HG03469 (cell line): ENCODE measurements around the gene GSG1L.
"Not testable (repeated sequence)": the region's sequence is repeated elsewhere in the genome, so short reads cannot be mapped to it uniquely, and the experiment has no call there.

Experiments
- ATAC-seq: cut with Tn5 transposase; IDR thresholded peaks from one replicate; pipeline ENCODE4 v1.9.1; 2021; ENCODE audit warnings: mild to moderate bottlenecking, moderate library complexity, moderate number of reproducible peaks; ENCODE audit not compliant: unreplicated experiment

GSG1L gene

DNA sequence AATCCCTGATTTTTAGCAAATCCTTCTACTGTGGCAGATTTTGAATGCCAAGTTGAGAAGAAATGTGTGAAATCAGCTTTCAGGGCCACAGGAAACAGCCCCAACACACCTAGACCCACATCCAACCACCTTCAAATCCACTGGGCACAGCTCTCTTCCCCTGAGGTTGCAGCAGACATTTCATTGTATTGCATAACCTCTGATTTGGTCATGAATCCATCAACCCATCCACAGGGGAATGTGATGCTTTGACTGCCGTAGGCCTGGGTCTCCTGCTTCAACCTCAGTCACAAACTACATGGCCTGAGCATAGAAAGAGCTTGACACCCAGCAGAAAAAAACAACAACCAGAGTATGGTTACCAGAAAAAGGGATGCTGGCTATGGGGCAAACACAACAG lies 145.6 kb downstream of the GSG1L start:
- ATAC-seq = no peak

GRCh38 chr16:27911486-27911885 lies 152.0 kb downstream of the GSG1L start:
- no peak for ATAC-seq

DNA sequence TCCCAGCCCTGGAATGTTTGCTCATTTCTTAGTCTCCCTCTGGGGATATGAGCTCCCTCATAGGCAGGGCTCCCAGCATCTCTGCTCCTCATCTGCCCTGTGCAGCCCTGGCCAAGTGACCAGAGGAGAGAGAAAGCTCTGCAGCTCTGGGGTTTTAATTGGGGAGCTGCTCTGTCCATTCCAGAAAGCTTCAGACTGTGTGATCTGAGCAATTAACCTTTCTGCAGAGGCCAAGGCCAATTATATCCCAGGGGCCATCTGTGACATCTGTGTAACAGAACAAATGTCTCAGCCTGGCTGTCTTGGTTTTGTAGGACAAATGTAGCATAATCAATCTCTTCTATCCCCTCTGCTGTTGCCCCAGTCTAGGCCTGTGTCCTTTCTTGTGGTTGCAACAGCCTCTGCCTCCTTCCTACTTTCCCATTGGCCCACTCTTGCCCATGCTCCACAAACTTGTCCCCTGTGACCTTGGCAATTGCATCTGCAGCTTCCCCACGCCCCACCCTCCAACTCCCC lies 156.0 kb downstream of the GSG1L start:
- ATAC-seq = no peak

- no peak for ATAC-seq
These were observed 156.6 kb downstream of the GSG1L start for GRCh38 chr16:27906883-27907282.

- no peak for ATAC-seq
These were observed 160.4 kb downstream of the GSG1L start for GRCh38 chr16:27903046-27903655.

GRCh38 chr16:27902551-27902950 lies 161.0 kb downstream of the GSG1L start:
- no peak for ATAC-seq

DNA sequence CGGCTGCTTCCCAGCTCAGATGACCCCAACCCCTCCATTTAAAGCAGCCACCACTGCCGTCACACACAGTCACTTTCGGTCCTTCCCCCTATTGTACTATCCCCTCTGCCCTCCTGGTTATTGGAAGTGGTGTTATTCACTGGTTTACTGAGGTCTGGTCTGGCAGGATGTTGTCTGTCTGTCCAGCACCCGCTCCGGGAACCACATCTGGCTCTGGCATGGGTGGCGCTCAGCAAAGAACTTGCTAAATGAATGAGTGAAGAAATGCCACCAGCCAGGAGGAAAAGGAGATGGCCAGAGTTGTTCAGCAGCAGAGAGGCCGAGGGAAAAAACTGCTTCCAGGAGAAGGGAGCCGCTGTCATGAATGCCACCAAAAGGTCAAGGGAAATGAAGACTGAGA lies 161.6 kb downstream of the GSG1L start:
- ATAC-seq = no peak

DNA sequence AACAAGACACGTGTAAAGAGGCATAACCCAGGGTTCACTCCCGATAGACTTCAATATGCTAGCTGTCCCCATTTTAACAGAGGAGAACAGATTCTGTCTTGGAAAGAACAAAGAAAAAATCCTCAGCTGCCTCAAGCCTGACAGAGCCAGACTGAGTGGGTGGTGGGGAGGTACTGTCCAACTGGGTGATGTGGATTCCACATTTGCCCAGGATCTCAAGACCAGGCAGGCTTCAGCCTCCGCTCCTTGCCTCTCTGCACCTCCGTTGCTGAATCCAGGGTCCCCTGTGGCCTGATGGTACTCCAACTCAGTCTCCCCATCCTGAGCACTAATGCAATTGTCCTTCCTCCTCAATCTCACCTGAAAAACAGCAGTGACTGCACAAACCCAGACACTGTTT lies 163.8 kb downstream of the GSG1L start:
- ATAC-seq = no peak

DNA sequence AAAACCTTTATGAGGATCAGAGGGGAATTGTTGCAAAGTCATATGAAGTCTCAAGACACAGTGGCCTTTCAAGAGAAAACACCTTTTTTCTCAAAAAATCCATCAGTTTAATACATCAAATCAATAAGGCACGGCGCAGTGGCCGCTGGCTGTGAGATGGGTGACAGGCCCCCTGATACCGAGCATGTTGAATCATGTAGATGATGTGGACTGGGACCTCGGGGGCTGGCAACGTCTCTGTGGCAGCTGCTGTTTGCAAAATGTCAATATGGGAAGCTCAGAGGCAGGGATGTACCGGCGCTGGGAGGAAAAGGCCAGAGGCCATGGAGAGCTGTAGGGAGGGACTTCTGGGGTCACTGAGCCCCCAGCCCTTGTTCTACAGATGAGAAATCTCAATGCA lies 169.1 kb downstream of the GSG1L start:
- no peak for ATAC-seq

DNA sequence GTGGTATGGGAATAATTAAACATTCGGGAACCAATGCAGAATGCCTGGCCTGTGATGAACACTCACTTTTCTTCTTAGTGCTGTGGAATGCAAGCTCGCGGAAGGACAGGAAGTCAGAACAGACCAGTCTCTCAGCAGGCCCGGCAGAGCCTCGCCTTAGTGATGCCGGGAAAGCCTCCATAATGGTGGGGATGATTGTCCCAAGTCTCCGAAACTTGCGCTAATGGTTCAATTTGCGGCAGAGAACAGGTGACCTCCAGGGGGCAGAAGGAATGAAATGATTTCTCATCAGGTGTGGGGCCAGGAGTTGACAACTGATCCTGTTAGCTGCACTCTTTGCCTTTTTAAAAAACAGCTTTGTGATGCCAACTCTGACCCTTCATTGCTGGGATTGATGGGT lies 170.6 kb downstream of the GSG1L start:
- no peak for ATAC-seq

DNA sequence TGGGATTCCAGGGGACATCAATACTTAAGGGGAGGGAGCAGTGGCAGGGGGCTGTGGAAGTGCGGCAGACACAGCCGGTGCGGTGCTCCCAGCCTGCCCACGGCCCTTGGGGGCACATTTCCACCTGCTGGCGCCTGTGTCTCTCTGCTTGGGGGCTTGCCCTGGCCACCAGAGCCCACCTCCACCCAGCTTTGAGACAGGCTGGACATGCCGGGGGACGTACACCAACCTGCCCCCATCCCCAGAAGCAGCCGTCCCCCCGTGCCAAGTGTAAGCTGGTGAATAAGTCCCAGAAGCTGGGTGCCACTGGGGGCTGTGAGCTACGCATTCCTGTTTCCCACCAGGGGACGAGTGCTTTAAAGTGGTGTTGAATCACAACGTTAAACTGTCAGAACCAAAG lies 172.6 kb downstream of the GSG1L start:
- no peak for ATAC-seq

DNA sequence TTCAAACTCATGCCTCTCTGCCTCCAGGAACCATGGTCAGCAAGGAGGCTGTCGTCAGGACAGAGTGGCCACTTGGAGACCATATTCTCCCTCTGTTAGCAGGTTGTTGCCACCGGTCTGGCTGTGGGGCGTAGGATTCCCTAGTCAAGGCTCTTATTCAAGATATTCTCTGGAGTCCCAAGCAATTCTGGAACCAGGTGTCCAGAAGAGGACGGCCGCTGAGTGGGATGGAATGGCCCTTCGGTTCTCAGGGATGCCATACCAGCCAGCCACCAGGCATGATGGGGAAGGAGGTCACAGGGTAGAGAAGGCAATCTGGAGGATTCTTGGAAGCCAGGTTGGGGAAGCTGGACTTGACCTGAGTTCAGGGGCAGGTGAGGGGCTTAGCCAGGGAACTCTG lies 173.5 kb downstream of the GSG1L start:
- no peak for ATAC-seq

DNA sequence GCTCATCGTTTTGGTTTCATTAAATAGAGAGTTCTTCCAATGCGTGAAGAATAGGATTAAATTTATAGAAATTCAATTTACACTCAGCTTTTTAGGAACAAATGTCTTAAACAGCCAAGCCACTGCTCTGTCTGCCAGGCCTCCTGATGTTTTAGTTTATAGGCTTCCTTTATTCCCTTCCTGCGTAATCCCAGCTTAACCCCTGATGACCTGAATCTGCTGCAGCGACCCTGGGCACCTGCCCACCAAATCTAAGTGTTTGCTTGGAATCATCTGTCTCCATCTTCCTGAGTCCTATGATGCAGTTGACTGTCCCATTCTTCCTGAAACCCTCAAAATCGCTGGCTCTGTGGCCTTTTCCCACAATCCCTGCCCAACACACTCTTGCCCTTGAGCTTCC lies 179.9 kb downstream of the GSG1L start:
- no peak for ATAC-seq

GRCh38 chr16:27880287-27880686 lies 183.2 kb downstream of the GSG1L start:
- ATAC-seq = no peak

- no peak for ATAC-seq
These were observed 183.8 kb downstream of the GSG1L start for GRCh38 chr16:27879601-27880247.

DNA sequence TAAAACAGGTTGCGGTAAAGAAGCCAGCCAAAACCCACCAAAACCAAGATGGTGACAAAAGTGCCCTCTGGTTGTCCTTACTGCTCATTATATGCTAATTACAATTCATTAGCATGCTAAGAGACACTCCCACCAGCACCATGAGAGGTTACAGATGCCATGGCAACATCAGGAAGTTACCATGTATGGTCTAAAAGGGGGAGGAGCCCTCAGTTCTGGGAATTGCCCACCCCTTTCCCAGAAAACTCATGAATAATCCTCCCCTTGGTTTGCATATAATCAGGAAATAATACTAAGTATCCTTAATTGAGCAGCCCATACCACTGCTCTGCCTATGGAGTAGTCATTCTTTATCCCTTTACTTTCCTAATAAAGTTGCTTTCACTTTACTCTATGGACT lies 190.9 kb downstream of the GSG1L start:
- ATAC-seq = not testable (repeated sequence)

DNA sequence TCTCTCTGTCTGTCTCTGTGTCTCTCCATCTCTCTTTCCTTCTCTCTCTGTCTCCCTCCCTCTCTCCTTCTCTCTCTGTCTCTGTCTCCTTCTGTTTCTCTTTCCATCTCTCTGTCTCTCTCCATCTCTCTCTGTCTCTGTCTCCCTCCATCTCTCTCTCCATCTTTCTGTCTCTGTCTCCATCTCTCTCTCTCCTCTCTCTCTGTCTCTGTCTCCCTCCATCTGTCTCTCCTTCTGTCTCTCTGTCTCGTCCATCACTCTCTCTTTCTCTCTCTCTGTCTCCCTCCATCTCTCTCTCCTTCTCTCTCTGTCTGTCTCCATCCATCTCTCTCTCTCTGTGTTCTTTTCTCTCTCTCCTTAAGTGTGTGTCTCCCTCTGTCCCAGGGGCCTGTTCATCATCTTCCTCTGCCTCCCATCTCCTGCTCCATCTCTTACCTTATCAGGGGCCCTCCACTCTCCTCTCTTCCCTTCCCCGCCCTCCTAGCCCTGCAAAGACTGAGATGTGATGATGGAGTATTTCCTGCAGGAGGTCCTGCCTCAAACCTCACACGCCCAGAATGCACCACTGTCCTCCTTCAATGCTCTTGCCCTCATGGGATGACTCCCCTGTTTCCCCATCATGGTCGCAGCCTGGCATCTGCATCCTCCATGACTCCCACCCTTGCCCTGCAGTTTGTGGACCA lies 193.3 kb downstream of the GSG1L start:
- ATAC-seq = no peak

DNA sequence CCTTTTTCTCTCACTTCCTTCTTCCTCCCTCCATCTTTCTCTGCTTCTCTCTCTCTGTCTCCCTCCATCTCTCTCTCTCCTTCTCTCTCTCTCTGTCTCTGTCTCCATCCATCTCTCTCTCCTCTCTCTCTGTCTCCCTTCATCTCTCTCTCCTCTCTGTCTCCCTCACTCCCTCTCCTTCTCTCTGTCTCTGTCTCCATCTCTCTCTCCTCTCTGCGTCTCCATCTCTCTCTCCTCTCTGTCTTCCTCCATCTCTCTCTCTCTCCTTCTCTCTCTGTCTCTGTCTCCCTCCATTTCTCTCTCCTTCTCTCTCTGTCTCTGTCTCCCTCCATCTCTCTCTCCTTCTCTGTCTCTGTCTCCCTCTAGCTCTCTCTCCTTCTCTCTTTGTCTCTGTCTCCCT lies 194.1 kb downstream of the GSG1L start:
- ATAC-seq = no peak

- ATAC-seq = no peak
These were observed 195.3 kb downstream of the GSG1L start for GRCh38 chr16:27868180-27868579.

GRCh38 chr16:27867122-27868110 lies 196.1 kb downstream of the GSG1L start:
- no peak for ATAC-seq

DNA sequence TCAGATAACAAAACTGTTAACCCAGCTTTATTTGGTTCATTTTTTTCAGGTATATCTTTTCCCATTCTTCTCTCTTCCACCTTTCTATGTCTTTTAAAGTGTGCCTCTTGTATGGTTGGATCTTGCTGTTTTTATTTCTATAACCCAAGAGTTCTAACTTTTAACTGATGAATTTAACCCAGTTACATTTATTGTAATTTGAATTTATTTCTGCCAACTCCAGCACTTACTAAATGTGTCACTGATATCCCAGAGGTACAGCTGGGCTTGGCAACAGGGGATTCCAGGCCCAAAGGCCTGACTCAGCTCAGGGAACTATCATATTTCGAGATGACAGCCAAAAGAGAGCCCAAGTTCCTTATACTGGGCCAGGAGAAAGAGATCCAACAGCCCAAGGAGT lies 200.1 kb downstream of the GSG1L start:
- no peak for ATAC-seq
